Calu3 (cell line): Measurements from ENCODE around the gene AARS2. TPM values are rescaled to one million over a fixed set of nuclear protein-coding genes. Genes with fewer than 3 reads are reported as not detected.

Experiments used
- BruUV-seq: library from RNA; stranded (reverse); fragments of 400-500 nt; replicated peaks from 2 replicates; lab custom pipeline; 2021; lab: Mats Ljungman, UMichigan
- CTCF ChIA-PET: fragments of 300-600 bp; sonication (Branson Sonifier 250); formaldehyde crosslinking; loops from one replicate; lab custom pipeline; 2022; ENCODE audit warnings: antibody characterized with exemption; lab: Charles Lee
- DNase-seq: peaks from one replicate; pipeline ENCODE4 v3.0.0; 2022
- H3K27ac Mint-ChIP-seq: one replicate; pipeline ENCODE4 v1.8.0; 2022; ENCODE audit warnings: mixed read lengths; ENCODE audit not compliant: unreplicated experiment
- H3K27me3 Mint-ChIP-seq: one replicate; pipeline ENCODE4 v1.8.0; 2022; ENCODE audit warnings: mixed read lengths; ENCODE audit not compliant: unreplicated experiment
- H3K36me3 Mint-ChIP-seq: one replicate; pipeline ENCODE4 v1.8.0; 2022; ENCODE audit warnings: mild to moderate bottlenecking, moderate library complexity, mixed read lengths; ENCODE audit not compliant: insufficient read depth, unreplicated experiment
- H3K4me1 Mint-ChIP-seq: one replicate; pipeline ENCODE4 v1.8.0; 2022; ENCODE audit warnings: mild to moderate bottlenecking, low read depth, mixed read lengths; ENCODE audit not compliant: unreplicated experiment
- H3K4me3 Mint-ChIP-seq: one replicate; pipeline ENCODE4 v1.8.0; 2022; ENCODE audit warnings: mild to moderate bottlenecking, low read depth, moderate library complexity, mixed read lengths; ENCODE audit not compliant: unreplicated experiment
- H3K9me3 Mint-ChIP-seq: one replicate; pipeline ENCODE4 v1.8.0; 2022; ENCODE audit warnings: low read depth, mixed read lengths; ENCODE audit not compliant: unreplicated experiment
- intact Hi-C: fragments of 100-400 bp; cut with micrococcal nuclease; formaldehyde crosslinking; loops from one replicate; pipeline ENCODE4 v1.10.0; 2022; ENCODE audit not compliant: unreplicated experiment
- total RNA-seq: library from RNA; stranded (reverse); gene quantifications from 2 replicates; pipeline ENCODE4 v1.2.3, GENCODE V29; 2022
- TF ChIP-seq, protein P1 (sequence below): fragments of 200-600 bp; IDR thresholded peaks from one replicate; pipeline ENCODE4 v1.8.0; 2022; ENCODE audit warnings: antibody characterized with exemption; ENCODE audit not compliant: unreplicated experiment

AARS2 gene
- total RNA-seq, 1 experiment from 2014 or later = 37.5 TPM

DNA sequence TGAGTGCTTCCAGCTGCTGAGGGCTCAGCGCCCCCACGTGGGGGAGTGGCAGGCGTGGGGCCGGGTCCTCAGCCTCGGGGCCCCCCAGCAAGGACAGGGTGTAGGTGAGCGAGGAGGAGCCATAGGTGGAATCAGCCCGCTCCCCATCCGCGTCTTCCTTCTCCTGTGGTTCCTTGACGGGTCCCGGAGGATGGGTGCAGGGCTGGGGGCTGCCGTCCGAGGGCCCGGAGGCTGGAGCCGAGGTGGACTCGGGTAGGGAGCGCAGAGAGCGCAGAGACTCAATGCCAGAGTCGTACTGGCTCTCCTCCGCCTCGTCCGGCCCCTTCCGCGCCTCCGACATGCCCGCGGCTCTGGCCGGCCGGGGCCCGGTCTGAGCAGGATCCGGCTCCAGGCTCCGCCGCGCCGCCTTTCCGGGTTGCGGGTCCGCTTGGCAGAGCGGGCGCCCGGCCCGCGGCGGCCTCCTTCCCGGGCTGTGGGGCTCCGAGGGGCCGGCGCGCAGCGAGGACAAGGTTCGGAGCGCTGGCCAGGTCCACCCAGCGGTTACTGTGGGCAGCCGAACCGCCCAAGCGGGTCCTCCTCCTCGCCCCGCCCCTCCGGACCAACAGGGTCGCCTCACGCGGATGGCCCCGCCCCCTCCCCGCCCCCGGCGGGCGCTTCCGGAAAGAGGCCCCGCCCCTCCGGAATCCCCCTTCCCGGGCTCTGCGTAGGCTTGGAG lies 48.0 kb downstream of the AARS2 start, which contains the start of gene NFKBIE:
Gene NFKBIE, minus strand, starts transcription at position 545 of the 715 bp plus-strand sequence. Its CDS starts 205 bp downstream, at position 340.
- H3K27me3 Mint-ChIP-seq = peaks cover 41% of the 10 kb centered on the region
- peak within 1 kb of the TSS; percentile 80 for H3K27ac Mint-ChIP-seq
- H3K4me3 Mint-ChIP-seq = peak within 1 kb of the TSS; percentile 98
- TSS peak; percentile 64 for BruUV-seq
- peaks cover 49% of the 10 kb centered on the region for H3K36me3 Mint-ChIP-seq
- TF ChIP-seq, protein P1, sequence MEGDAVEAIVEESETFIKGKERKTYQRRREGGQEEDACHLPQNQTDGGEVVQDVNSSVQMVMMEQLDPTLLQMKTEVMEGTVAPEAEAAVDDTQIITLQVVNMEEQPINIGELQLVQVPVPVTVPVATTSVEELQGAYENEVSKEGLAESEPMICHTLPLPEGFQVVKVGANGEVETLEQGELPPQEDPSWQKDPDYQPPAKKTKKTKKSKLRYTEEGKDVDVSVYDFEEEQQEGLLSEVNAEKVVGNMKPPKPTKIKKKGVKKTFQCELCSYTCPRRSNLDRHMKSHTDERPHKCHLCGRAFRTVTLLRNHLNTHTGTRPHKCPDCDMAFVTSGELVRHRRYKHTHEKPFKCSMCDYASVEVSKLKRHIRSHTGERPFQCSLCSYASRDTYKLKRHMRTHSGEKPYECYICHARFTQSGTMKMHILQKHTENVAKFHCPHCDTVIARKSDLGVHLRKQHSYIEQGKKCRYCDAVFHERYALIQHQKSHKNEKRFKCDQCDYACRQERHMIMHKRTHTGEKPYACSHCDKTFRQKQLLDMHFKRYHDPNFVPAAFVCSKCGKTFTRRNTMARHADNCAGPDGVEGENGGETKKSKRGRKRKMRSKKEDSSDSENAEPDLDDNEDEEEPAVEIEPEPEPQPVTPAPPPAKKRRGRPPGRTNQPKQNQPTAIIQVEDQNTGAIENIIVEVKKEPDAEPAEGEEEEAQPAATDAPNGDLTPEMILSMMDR = peak; percentile 52
- DNase-seq = peak; percentile 99
- no peaks in the 10 kb centered on the region for H3K9me3 Mint-ChIP-seq
- CTCF ChIA-PET = interaction anchor here (0.6 to 1.4 kb wide), 2 partner anchors 48 to 544 kb away, joined by 3 to 5 read pairs; partner anchors contain the start of gene AARS2
- intact Hi-C loops = no loop called here
- H3K4me1 Mint-ChIP-seq = peaks cover 39% of the 10 kb centered on the region

DNA sequence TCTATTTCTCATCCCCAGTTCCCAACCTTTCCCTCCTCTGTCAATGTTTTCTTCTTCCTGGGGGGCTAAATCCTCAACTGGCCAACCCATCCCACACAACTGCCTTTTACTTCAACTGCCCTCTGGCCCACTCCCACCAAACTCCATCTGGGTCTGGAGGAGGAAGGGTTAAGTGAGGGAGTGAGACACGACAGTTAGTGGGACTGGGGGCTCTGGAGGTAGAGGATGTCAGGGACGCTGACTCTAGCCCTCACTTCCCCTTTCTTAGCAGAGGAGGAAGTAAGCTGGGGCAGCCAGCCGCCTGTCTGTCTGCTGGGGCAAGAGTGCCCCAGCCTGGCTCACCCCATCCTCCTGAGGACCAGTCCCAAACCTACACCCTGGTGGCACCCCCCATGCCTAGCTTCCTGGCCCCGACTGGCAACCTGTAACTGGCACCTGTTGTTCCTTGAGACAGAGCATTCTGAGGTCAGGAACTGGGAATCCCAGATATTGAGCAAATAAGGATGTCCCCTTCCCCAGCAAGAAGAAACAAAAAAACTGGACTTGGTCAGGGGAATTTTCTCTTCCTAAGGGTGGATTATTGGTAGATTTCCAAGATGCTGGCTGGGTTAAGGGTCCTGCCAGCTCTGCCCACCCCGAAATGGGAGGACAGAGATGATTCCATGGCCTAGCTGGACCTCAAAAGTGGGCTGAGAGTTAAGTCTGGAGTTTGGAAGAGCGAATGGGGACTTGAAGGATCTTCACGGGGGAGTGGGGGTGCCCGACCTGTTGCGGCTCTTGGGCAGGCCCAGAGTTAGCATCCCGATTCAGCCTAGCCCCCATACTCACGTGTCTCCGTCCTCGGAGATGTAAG lies 48.8 kb downstream of the AARS2 start:
- Mint-ChIP-seq H3K4me1 (peaks cover 39% of the 10 kb centered on the region), H3K4me3 (peak overlapping the region; percentile 98), H3K36me3 (peaks cover 53% of the 10 kb centered on the region), H3K9me3 (no peaks in the 10 kb centered on the region), H3K27ac (peak overlapping the region; percentile 80), H3K27me3 (peaks cover 34% of the 10 kb centered on the region)
- intact Hi-C loops = no loop called here
- peak; percentile 43 for DNase-seq
- TF ChIP-seq, protein P1 = no peak
- CTCF ChIA-PET = interaction anchor here (0.6 to 1.4 kb wide), 5 partner anchors 13 to 543 kb away, joined by 3 to 5 read pairs (median 3); partner anchors contain the start of gene AARS2
- no TSS peak for BruUV-seq

DNA sequence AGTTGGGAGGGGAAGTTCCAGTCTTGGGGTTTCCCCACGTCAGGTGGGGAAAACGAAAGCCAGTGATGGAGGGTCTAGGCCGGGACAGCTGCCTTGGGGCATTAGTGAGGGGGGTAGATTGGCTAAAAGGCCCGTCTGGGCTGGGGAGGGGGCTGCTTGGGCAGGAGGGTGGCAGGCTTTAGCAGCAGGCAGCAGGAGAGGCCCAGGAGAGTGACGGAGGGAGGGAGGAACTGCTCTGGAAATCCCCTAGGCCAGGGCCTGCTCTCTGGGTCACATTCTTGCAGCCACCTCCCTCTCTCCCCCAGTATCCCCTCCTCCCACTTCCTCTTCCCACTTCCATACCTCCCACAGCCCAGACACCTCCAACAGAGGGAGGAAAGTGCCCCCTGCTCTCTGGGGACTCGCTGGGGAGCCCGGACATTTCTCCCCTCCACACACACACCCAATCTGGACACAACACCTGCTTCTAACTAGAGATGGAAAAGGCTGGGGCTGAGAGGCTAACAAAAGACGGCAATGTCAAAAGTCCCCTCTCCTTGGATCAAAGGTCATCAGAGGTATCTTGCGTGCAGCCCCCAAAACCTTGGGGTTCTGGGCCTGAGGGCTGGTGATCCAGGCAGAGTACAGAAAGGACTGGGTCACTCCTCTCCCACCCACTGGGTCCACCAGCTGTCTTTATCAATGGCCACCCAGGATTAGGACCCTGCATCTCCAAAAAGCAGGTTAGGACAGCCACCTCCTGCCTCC lies 49.6 kb downstream of the AARS2 start:
- TF ChIP-seq, protein P1 = no peak
- CTCF ChIA-PET = interaction anchor here (0.5 to 1.3 kb wide), 3 partner anchors 26 to 91 kb away, joined by 3 to 5 read pairs (median 3); no protein-coding TSS in a partner anchor
- DNase-seq = peak; percentile 65
- peaks cover 58% of the 10 kb centered on the region for H3K36me3 Mint-ChIP-seq
- H3K4me1 Mint-ChIP-seq = peaks cover 45% of the 10 kb centered on the region
- peak overlapping the region; percentile 80 for H3K27ac Mint-ChIP-seq
- intact Hi-C loops = no loop called here
- peaks cover 25% of the 10 kb centered on the region for H3K27me3 Mint-ChIP-seq
- H3K4me3 Mint-ChIP-seq = peak overlapping the region; percentile 98
- TSS peak; percentile 97 for BruUV-seq
- H3K9me3 Mint-ChIP-seq = no peaks in the 10 kb centered on the region
